ENCODE measurements around the gene CDC20.

GRCh38 chr1:43346636-43347035 is 12.1 kb upstream of the CDC20 start:
- TF ChIP-seq CTCF (IDR thresholded peaks at IDR 0.05 in 2 of 3, conservative IDR thresholded peaks at IDR 0.05 in 1 of 3; ENCODE audit: borderline replicate concordance in 1 of 3, insufficient read depth in 1 of 3, low read depth in 2 of 3, low read length in 2 of 3): no peak
- no peak for TF ChIP-seq EZH2phosphoT487 (IDR thresholded peaks at IDR 0.05; ENCODE audit: borderline replicate concordance)
- TF ChIP-seq POLR2AphosphoS5 (IDR thresholded peaks at IDR 0.05; ENCODE audit: low read depth, low read length): no peak
- no peak for TF ChIP-seq ZBTB33 (IDR thresholded peaks at IDR 0.05; ENCODE audit: extremely low read depth, insufficient replicate concordance, low read length)
- TF ChIP-seq CEBPB (IDR thresholded peaks at IDR 0.05; ENCODE audit: low read depth): no peak
- no peak for TF ChIP-seq YY1 (IDR thresholded peaks at IDR 0.05; ENCODE audit: extremely low read depth, insufficient replicate concordance, low read depth, low read length)
- TF ChIP-seq POLR2A (IDR thresholded peaks at IDR 0.05; ENCODE audit: borderline replicate concordance, extremely low read depth, insufficient read depth, insufficient read length): no peak
- no peak for TF ChIP-seq ZNF274 (IDR thresholded peaks at IDR 0.05; ENCODE audit: low read depth, low read length)
- TF ChIP-seq SIN3A (IDR thresholded peaks at IDR 0.05; ENCODE audit: low read depth): no peak
- TF ChIP-seq EZH2 (IDR thresholded peaks at IDR 0.05): no peak
- no peak for TF ChIP-seq SRF (IDR thresholded peaks at IDR 0.05; ENCODE audit: low read depth)
- no peak for TF ChIP-seq MAX (IDR thresholded peaks at IDR 0.05)
- no peak for TF ChIP-seq REST (IDR thresholded peaks at IDR 0.05; ENCODE audit: low read depth)

Data from HCT116 (cell line).